Activated T-helper 17 cell treated with anti-CD3 and anti-CD28 coated beads, Interleukin-2, amount 50 U/mL, for 72 hours (primary cell): ENCODE data around the gene STAT3. TPM values are rescaled to one million over a fixed set of nuclear protein-coding genes. Genes with fewer than 3 reads are reported as not detected.

ENCODE experiments used
- ATAC-seq: fragments of 150-1000 bp; cut with Tn5 transposase; replicated peaks from 2 replicates; pipeline ENCODE4 v1.10.0; 2021; ENCODE audit warnings: mild to moderate bottlenecking, moderate library complexity
- H3K27ac Mint-ChIP-seq: one replicate; pipeline ENCODE4 v1.8.0; 2022; ENCODE audit warnings: mixed read lengths
- H3K27me3 Mint-ChIP-seq: one replicate; pipeline ENCODE4 v1.8.0; 2022; ENCODE audit warnings: mixed read lengths
- H3K36me3 Mint-ChIP-seq: one replicate; pipeline ENCODE4 v1.8.0; 2022; ENCODE audit warnings: low read depth, mild to moderate bottlenecking, mixed read lengths
- H3K4me1 Mint-ChIP-seq: one replicate; pipeline ENCODE4 v1.8.0; 2022; ENCODE audit warnings: mixed read lengths
- H3K4me3 Mint-ChIP-seq: one replicate; pipeline ENCODE4 v1.8.0; 2022; ENCODE audit warnings: mild to moderate bottlenecking, mixed read lengths
- H3K9me3 Mint-ChIP-seq: one replicate; pipeline ENCODE4 v1.8.0; 2022; ENCODE audit warnings: mixed read lengths
- total RNA-seq, 2 donors: library from RNA; stranded (reverse); gene quantifications; one replicate each; pipeline ENCODE4 v1.2.3, GENCODE V29; 2022

STAT3 gene
- total RNA-seq, 2 donors from 2014 or later = 179 to 429 TPM

GRCh38 chr17:42414704-42415409, 26.6 kb upstream of the STAT3 start:
- Mint-ChIP-seq H3K36me3 (no peaks in the 10 kb centered on the region), H3K4me3 (peak overlapping the region; percentile 71), H3K27ac (peak overlapping the region; percentile 83), H3K27me3 (no peaks in the 10 kb centered on the region), H3K9me3 (no peaks in the 10 kb centered on the region), H3K4me1 (peaks cover 12% of the 10 kb centered on the region)
- ATAC-seq = peak; percentile 96

- Mint-ChIP-seq H3K4me1 (peaks cover 7% of the 10 kb centered on the region), H3K27me3 (no peaks in the 10 kb centered on the region), H3K27ac (no peak overlapping the region), H3K9me3 (no peaks in the 10 kb centered on the region), H3K36me3 (no peaks in the 10 kb centered on the region), H3K4me3 (no peak overlapping the region)
- ATAC-seq = no peak
These were observed 25.3 kb upstream of the STAT3 start for GRCh38 chr17:42413464-42414040.

GRCh38 chr17:42411905-42412679, 23.9 kb upstream of the STAT3 start:
- ATAC-seq = no peak
- H3K27me3 Mint-ChIP-seq = no peaks in the 10 kb centered on the region
- H3K27ac Mint-ChIP-seq = no peak overlapping the region
- peaks cover 12% of the 10 kb centered on the region for H3K4me1 Mint-ChIP-seq
- no peaks in the 10 kb centered on the region for H3K36me3 Mint-ChIP-seq
- H3K4me3 Mint-ChIP-seq = no peak overlapping the region
- H3K9me3 Mint-ChIP-seq = no peaks in the 10 kb centered on the region

GRCh38 chr17:42411361-42411760, 23.1 kb upstream of the STAT3 start:
- no peaks in the 10 kb centered on the region for H3K36me3 Mint-ChIP-seq
- ATAC-seq = no peak
- H3K9me3 Mint-ChIP-seq = no peaks in the 10 kb centered on the region
- peaks cover 12% of the 10 kb centered on the region for H3K4me1 Mint-ChIP-seq
- no peak overlapping the region for H3K4me3 Mint-ChIP-seq
- H3K27me3 Mint-ChIP-seq = no peaks in the 10 kb centered on the region
- no peak overlapping the region for H3K27ac Mint-ChIP-seq

- Mint-ChIP-seq H3K27me3 (no peaks in the 10 kb centered on the region), H3K4me1 (peaks cover 11% of the 10 kb centered on the region), H3K27ac (no peak overlapping the region), H3K36me3 (no peaks in the 10 kb centered on the region), H3K4me3 (no peak overlapping the region), H3K9me3 (no peaks in the 10 kb centered on the region)
- ATAC-seq = no peak
These were observed 22.1 kb upstream of the STAT3 start for GRCh38 chr17:42410319-42410685.

GRCh38 chr17:42409523-42410318, 21.5 kb upstream of the STAT3 start:
- ATAC-seq = no peak
- H3K27me3 Mint-ChIP-seq = no peaks in the 10 kb centered on the region
- H3K4me3 Mint-ChIP-seq = no peak overlapping the region
- H3K9me3 Mint-ChIP-seq = no peaks in the 10 kb centered on the region
- peaks cover 5% of the 10 kb centered on the region for H3K4me1 Mint-ChIP-seq
- no peak overlapping the region for H3K27ac Mint-ChIP-seq
- H3K36me3 Mint-ChIP-seq = no peaks in the 10 kb centered on the region

GRCh38 chr17:42408061-42408460, 19.8 kb upstream of the STAT3 start:
- Mint-ChIP-seq H3K4me1 (peaks cover 5% of the 10 kb centered on the region), H3K27ac (no peak overlapping the region), H3K9me3 (no peaks in the 10 kb centered on the region), H3K4me3 (no peak overlapping the region), H3K27me3 (no peaks in the 10 kb centered on the region), H3K36me3 (no peaks in the 10 kb centered on the region)
- no peak for ATAC-seq

GRCh38 chr17:42407289-42407836, 19.1 kb upstream of the STAT3 start:
- Mint-ChIP-seq H3K27ac (no peak overlapping the region), H3K4me1 (peaks cover 5% of the 10 kb centered on the region), H3K4me3 (no peak overlapping the region), H3K27me3 (no peaks in the 10 kb centered on the region), H3K36me3 (no peaks in the 10 kb centered on the region), H3K9me3 (no peaks in the 10 kb centered on the region)
- peak; percentile 74 for ATAC-seq

- Mint-ChIP-seq H3K36me3 (no peaks in the 10 kb centered on the region), H3K4me3 (no peak overlapping the region), H3K4me1 (peaks cover 5% of the 10 kb centered on the region), H3K9me3 (no peaks in the 10 kb centered on the region), H3K27ac (no peak overlapping the region), H3K27me3 (no peaks in the 10 kb centered on the region)
- no peak for ATAC-seq
These were observed 18.5 kb upstream of the STAT3 start for GRCh38 chr17:42406615-42407288.

GRCh38 chr17:42405963-42406495, 17.8 kb upstream of the STAT3 start:
- H3K9me3 Mint-ChIP-seq = no peaks in the 10 kb centered on the region
- H3K4me3 Mint-ChIP-seq = no peak overlapping the region
- peaks cover 5% of the 10 kb centered on the region for H3K4me1 Mint-ChIP-seq
- H3K36me3 Mint-ChIP-seq = no peaks in the 10 kb centered on the region
- no peak overlapping the region for H3K27ac Mint-ChIP-seq
- no peaks in the 10 kb centered on the region for H3K27me3 Mint-ChIP-seq
- peak; percentile 84 for ATAC-seq

- Mint-ChIP-seq H3K9me3 (no peaks in the 10 kb centered on the region), H3K4me1 (peaks cover 11% of the 10 kb centered on the region), H3K4me3 (no peak overlapping the region), H3K36me3 (no peaks in the 10 kb centered on the region), H3K27me3 (no peaks in the 10 kb centered on the region), H3K27ac (no peak overlapping the region)
- no peak for ATAC-seq
These were observed 16.8 kb upstream of the STAT3 start for GRCh38 chr17:42405076-42405475.

GRCh38 chr17:42404326-42405055, 16.2 kb upstream of the STAT3 start:
- H3K27ac Mint-ChIP-seq = no peak overlapping the region
- no peak overlapping the region for H3K4me3 Mint-ChIP-seq
- no peak for ATAC-seq
- H3K36me3 Mint-ChIP-seq = no peaks in the 10 kb centered on the region
- no peaks in the 10 kb centered on the region for H3K9me3 Mint-ChIP-seq
- H3K27me3 Mint-ChIP-seq = no peaks in the 10 kb centered on the region
- peaks cover 14% of the 10 kb centered on the region for H3K4me1 Mint-ChIP-seq

GRCh38 chr17:42403150-42403549, 14.9 kb upstream of the STAT3 start:
- peak overlapping the region; percentile 34 for H3K27ac Mint-ChIP-seq
- ATAC-seq = peak; percentile 70
- H3K4me3 Mint-ChIP-seq = no peak overlapping the region
- H3K36me3 Mint-ChIP-seq = no peaks in the 10 kb centered on the region
- H3K4me1 Mint-ChIP-seq = peaks cover 20% of the 10 kb centered on the region
- no peaks in the 10 kb centered on the region for H3K9me3 Mint-ChIP-seq
- H3K27me3 Mint-ChIP-seq = no peaks in the 10 kb centered on the region
